HL-60 (cell line): ENCODE measurements around the gene CCDC190.

Experiments used
- GABPA ChIP-seq: IDR thresholded peaks from 2 replicates; pipeline ENCODE4 v1.6.1; 2012; ENCODE audit warnings: low read depth
- TF ChIP-seq, protein P1 (sequence below): IDR thresholded peaks from 2 replicates; pipeline ENCODE4 v1.6.1; 2012; ENCODE audit warnings: low read depth; ENCODE audit not compliant: insufficient replicate concordance
- TF ChIP-seq, protein P2 (sequence below): IDR thresholded peaks from one replicate; pipeline ENCODE4 v1.5.1; 2011; ENCODE audit warnings: low read length, control low read depth, inconsistent platforms; ENCODE audit not compliant: insufficient read depth

DNA sequence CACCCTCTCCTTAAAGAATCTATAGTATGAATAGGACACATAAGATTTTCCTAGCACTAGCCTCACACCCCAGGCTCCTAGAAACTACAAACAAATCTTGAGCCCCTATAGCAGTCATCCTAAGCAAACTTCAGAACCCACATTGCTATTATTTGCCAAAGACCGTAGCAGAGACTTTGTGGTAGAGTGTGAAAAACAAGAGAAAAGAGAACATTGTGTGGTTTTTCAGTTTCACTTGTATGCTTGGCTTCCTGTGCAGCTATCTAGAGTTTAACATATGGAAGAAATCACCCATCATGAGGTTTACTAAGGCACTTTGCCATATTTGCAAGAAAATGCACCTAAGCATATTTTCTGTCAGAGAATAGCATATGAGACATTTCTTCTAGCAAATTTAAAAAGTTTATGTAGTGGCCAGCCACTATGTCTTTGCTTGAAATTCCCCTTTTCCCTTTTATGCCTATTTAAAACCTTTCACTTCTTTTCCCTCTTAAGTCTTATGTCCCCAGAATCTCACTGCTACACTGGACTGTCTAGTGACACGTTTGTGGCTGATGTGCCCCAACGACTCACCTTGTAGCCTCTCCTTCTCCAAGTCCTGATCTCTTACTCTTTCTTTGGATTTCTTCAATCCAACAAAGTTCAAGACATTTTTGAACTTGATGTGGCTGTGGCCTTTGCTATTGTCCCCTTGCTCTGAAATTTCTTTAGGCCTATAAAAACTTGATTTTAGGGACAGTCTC is 25.6 kb downstream of the CCDC190 start:
- TF ChIP-seq, protein P1, sequence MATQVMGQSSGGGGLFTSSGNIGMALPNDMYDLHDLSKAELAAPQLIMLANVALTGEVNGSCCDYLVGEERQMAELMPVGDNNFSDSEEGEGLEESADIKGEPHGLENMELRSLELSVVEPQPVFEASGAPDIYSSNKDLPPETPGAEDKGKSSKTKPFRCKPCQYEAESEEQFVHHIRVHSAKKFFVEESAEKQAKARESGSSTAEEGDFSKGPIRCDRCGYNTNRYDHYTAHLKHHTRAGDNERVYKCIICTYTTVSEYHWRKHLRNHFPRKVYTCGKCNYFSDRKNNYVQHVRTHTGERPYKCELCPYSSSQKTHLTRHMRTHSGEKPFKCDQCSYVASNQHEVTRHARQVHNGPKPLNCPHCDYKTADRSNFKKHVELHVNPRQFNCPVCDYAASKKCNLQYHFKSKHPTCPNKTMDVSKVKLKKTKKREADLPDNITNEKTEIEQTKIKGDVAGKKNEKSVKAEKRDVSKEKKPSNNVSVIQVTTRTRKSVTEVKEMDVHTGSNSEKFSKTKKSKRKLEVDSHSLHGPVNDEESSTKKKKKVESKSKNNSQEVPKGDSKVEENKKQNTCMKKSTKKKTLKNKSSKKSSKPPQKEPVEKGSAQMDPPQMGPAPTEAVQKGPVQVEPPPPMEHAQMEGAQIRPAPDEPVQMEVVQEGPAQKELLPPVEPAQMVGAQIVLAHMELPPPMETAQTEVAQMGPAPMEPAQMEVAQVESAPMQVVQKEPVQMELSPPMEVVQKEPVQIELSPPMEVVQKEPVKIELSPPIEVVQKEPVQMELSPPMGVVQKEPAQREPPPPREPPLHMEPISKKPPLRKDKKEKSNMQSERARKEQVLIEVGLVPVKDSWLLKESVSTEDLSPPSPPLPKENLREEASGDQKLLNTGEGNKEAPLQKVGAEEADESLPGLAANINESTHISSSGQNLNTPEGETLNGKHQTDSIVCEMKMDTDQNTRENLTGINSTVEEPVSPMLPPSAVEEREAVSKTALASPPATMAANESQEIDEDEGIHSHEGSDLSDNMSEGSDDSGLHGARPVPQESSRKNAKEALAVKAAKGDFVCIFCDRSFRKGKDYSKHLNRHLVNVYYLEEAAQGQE: no peak
- TF ChIP-seq GABPA: no peak
- TF ChIP-seq, protein P2, sequence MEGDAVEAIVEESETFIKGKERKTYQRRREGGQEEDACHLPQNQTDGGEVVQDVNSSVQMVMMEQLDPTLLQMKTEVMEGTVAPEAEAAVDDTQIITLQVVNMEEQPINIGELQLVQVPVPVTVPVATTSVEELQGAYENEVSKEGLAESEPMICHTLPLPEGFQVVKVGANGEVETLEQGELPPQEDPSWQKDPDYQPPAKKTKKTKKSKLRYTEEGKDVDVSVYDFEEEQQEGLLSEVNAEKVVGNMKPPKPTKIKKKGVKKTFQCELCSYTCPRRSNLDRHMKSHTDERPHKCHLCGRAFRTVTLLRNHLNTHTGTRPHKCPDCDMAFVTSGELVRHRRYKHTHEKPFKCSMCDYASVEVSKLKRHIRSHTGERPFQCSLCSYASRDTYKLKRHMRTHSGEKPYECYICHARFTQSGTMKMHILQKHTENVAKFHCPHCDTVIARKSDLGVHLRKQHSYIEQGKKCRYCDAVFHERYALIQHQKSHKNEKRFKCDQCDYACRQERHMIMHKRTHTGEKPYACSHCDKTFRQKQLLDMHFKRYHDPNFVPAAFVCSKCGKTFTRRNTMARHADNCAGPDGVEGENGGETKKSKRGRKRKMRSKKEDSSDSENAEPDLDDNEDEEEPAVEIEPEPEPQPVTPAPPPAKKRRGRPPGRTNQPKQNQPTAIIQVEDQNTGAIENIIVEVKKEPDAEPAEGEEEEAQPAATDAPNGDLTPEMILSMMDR: no peak
